Caco-2 (cell line): ENCODE results near the gene UNC50. TPM values are rescaled to one million over a fixed set of nuclear protein-coding genes. Genes with fewer than 3 reads are reported as not detected.

Experiments used
- BruUV-seq: library from RNA; stranded (reverse); fragments of 400-500 nt; replicated peaks from 2 replicates; lab custom pipeline; 2021; lab: Mats Ljungman, UMichigan
- CTCF ChIA-PET: fragments of 300-600 bp; sonication (Branson Sonifier 250); formaldehyde crosslinking; loops from one replicate; lab custom pipeline; 2022; ENCODE audit warnings: antibody characterized with exemption; lab: Charles Lee
- POLR2A ChIA-PET: fragments of 300-600 bp; sonication (Branson Sonifier 250); formaldehyde crosslinking; loops from one replicate; lab custom pipeline; 2022; ENCODE audit warnings: antibody characterized with exemption; lab: Charles Lee
- DNase-seq, 2 experiments: peaks; one replicate each; pipeline versions ENCODE4 v3.0.0 to v3.0.0-alpha.2; 2020 to 2022
- H3K27me3 ChIP-seq: replicated peaks from 2 replicates; pipeline ENCODE4 v1.6.0; 2011; ENCODE audit warnings: low read length; ENCODE audit not compliant: control insufficient read depth, insufficient read depth
- H3K36me3 ChIP-seq: 2 replicates; pipeline ENCODE4 v1.5.1; 2011; ENCODE audit warnings: low read length; ENCODE audit not compliant: control insufficient read depth, insufficient read depth
- H3K4me1 ChIP-seq: fragments of 250-450 bp; sonication (Bioruptor Pico); 2 replicates; pipeline ENCODE4 v1.5.1; 2020; ENCODE audit warnings: mild to moderate bottlenecking
- H3K4me3 ChIP-seq: 2 replicates; pipeline ENCODE4 v1.5.1; 2011; ENCODE audit warnings: low read depth, mild to moderate bottlenecking, control low read depth, low read length
- H3K9me3 ChIP-seq: fragments of 250-450 bp; sonication (Bioruptor Pico); 2 replicates; pipeline ENCODE4 v1.5.1; 2020; ENCODE audit warnings: mild to moderate bottlenecking, moderate library complexity
- H3K27ac Mint-ChIP-seq: one replicate; pipeline ENCODE4 v1.8.0; 2022; ENCODE audit warnings: mixed read lengths; ENCODE audit not compliant: unreplicated experiment
- H3K27me3 Mint-ChIP-seq: one replicate; pipeline ENCODE4 v1.8.0; 2022; ENCODE audit warnings: mixed read lengths; ENCODE audit not compliant: insufficient read depth, unreplicated experiment
- H3K36me3 Mint-ChIP-seq: one replicate; pipeline ENCODE4 v1.8.0; 2022; ENCODE audit warnings: mild to moderate bottlenecking, mixed read lengths; ENCODE audit not compliant: insufficient read depth, unreplicated experiment
- H3K4me1 Mint-ChIP-seq: one replicate; pipeline ENCODE4 v1.8.0; 2022; ENCODE audit warnings: low read depth, mixed read lengths; ENCODE audit not compliant: unreplicated experiment
- H3K4me3 Mint-ChIP-seq: one replicate; pipeline ENCODE4 v1.8.0; 2022; ENCODE audit warnings: mild to moderate bottlenecking, moderate library complexity, mixed read lengths; ENCODE audit not compliant: unreplicated experiment
- H3K9me3 Mint-ChIP-seq: one replicate; pipeline ENCODE4 v1.8.0; 2022; ENCODE audit warnings: mixed read lengths; ENCODE audit not compliant: unreplicated experiment
- CTCF ChIP-seq, 2 experiments: fragments of 200-600 bp in 1 of 2; IDR thresholded peaks; 1 replicate in 1 of 2; 2 replicates in 1 of 2; pipeline versions ENCODE4 v1.5.1 to v1.8.0; 2011 to 2022; ENCODE audit warnings: antibody characterized with exemption in 1 of 2, control low read depth in 1 of 2, inconsistent platforms in 1 of 2, low read depth in 1 of 2, low read length in 1 of 2, mild to moderate bottlenecking in 1 of 2, moderate library complexity in 1 of 2; ENCODE audit not compliant: insufficient read depth in 1 of 2, severe bottlenecking in 1 of 2, unreplicated experiment in 1 of 2
- intact Hi-C: fragments of 100-400 bp; cut with micrococcal nuclease; formaldehyde crosslinking; loops from one replicate; pipeline ENCODE4 v1.10.0; 2022; ENCODE audit not compliant: unreplicated experiment
- total RNA-seq: library from RNA; stranded (reverse); gene quantifications from 2 replicates; pipeline ENCODE4 v1.2.3, GENCODE V29; 2022

The UNC50 gene
- total RNA-seq, 1 experiment from 2014 or later: 40.0 TPM

DNA sequence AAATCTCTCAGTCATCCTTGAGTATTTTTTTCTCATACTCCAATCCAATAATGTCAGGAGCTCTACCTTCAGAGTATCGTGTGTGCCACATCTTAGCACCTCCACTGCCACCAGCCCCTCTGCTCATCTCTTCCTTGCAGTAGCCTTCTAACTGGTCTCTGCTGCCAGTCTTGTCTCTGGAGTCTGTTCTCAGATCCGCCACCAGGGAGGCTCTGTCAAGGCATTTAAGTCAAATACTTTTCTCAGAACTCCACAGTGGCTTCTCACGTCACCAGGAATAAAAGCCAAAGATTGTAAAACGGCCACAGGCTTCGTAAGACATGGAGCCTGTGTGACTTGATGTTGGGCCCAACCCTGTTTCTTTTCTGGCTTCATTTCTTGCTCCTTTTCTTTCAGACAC is 7.1 kb downstream of the UNC50 start:
- no peaks in the 10 kb centered on the region for H3K9me3 Mint-ChIP-seq
- CTCF ChIA-PET: no interaction called here
- H3K4me1 ChIP-seq: peaks cover 5% of the 10 kb centered on the region

GRCh38 chr2:98617149-98617548 is 8.8 kb downstream of the UNC50 start:
- peaks cover 4% of the 10 kb centered on the region; the same call in 1 of the 2 replicates for H3K36me3 ChIP-seq
- Mint-ChIP-seq H3K27me3 (no peaks in the 10 kb centered on the region), H3K9me3 (no peaks in the 10 kb centered on the region), H3K4me1 (no peaks in the 10 kb centered on the region), H3K27ac (no peak overlapping the region), H3K4me3 (no peak overlapping the region), H3K36me3 (peaks cover 65% of the 10 kb centered on the region)
- H3K4me3 ChIP-seq: no peak overlapping the region
- TF ChIP-seq CTCF (IDR thresholded peaks at IDR 0.05; ENCODE audit: insufficient read depth in 1 of 2, low read depth in 1 of 2, low read length in 1 of 2, severe bottlenecking in 1 of 2, unreplicated experiment in 1 of 2): no peak
- ChIA-PET POLR2A (no interaction called here), CTCF (no interaction called here)
- intact Hi-C loops: no loop called here
- no peaks in the 10 kb centered on the region for H3K9me3 ChIP-seq
- DNase-seq: no peak
- no peaks in the 10 kb centered on the region for H3K4me1 ChIP-seq
- no peaks in the 10 kb centered on the region for H3K27me3 ChIP-seq
- BruUV-seq: no TSS peak

More for the DNA sequence above, 7.1 kb downstream of the UNC50 start:
- H3K4me3 Mint-ChIP-seq: no peak overlapping the region
- POLR2A ChIA-PET: interaction anchor here (0.6 kb wide), 2 partner anchors 33 to 115 kb away, joined by 3 to 4 read pairs; partner anchors contain the start of gene MGAT4A
- DNase-seq: peak in 1 of 2 experiments; percentile 36
- no peak overlapping the region for H3K4me3 ChIP-seq
- BruUV-seq: no TSS peak
- H3K27me3 ChIP-seq: no peaks in the 10 kb centered on the region
- H3K36me3 Mint-ChIP-seq: peaks cover 63% of the 10 kb centered on the region
- intact Hi-C loops: no loop called here
- no peak overlapping the region for H3K27ac Mint-ChIP-seq
- H3K27me3 Mint-ChIP-seq: no peaks in the 10 kb centered on the region
- H3K4me1 Mint-ChIP-seq: peaks cover 8% of the 10 kb centered on the region
- 0 out of 2 replicates have a peak, but pooled peaks cover 1% of the 10 kb centered on the region for H3K36me3 ChIP-seq
- peak in 1 of 2 experiments; percentile 39 for TF ChIP-seq CTCF (IDR thresholded peaks at IDR 0.05; ENCODE audit: insufficient read depth in 1 of 2, low read depth in 1 of 2, low read length in 1 of 2, severe bottlenecking in 1 of 2, unreplicated experiment in 1 of 2)
- H3K9me3 ChIP-seq: no peaks in the 10 kb centered on the region

DNA sequence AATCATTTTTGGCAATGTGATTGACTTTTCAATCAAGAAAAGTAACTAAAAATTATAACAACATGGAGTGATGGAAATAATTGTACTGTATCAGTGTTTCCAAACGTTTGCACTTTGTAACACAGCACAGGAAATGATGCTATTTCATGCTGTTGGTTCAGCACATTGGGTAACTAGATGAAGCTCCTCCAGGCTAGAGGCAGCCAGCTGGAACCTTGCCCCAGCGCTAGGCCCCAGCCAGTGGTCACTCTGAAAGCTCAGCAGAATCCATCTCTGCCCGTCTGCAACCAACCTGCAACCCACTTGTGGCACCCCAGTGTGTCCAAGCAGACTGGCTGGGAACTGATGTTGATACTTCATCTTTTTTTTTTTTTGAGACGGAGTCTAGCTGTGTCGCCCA is 15.3 kb downstream of the UNC50 start:
- Mint-ChIP-seq H3K27ac (no peak overlapping the region), H3K4me1 (no peaks in the 10 kb centered on the region), H3K27me3 (no peaks in the 10 kb centered on the region), H3K36me3 (peaks cover 24% of the 10 kb centered on the region), H3K4me3 (no peak overlapping the region), H3K9me3 (no peaks in the 10 kb centered on the region)
- intact Hi-C loops: no loop called here
- ChIA-PET POLR2A (no interaction called here), CTCF (no interaction called here)
- Histone ChIP-seq H3K4me1 (no peaks in the 10 kb centered on the region), H3K9me3 (no peaks in the 10 kb centered on the region), H3K27me3 (no peaks in the 10 kb centered on the region), H3K36me3 (peaks cover 4% of the 10 kb centered on the region), H3K4me3 (no peak overlapping the region)
- no peak for DNase-seq
- no TSS peak for BruUV-seq
- TF ChIP-seq CTCF (IDR thresholded peaks at IDR 0.05; ENCODE audit: insufficient read depth in 1 of 2, low read depth in 1 of 2, low read length in 1 of 2, severe bottlenecking in 1 of 2, unreplicated experiment in 1 of 2): no peak
